Measurements from ENCODE around the gene ANO9. TPM values are rescaled to one million over a fixed set of nuclear protein-coding genes. Genes with fewer than 3 reads are reported as not detected.

ANO9 gene
- polyA plus RNA-seq, 1 donor, result 0.20 TPM

- no peak for DNase-seq (ENCODE audit: low read depth)
Observed at GRCh38 chr11:370070-370941, 71.5 kb downstream of the ANO9 start.

- DNase-seq (ENCODE audit: low read depth), result no peak
Observed at GRCh38 chr11:369336-370018, 72.3 kb downstream of the ANO9 start, which contains the start of gene B4GALNT4. TSS of gene B4GALNT4 (plus strand) at chr11:369499. CDS start at chr11:369804, 305 bp downstream.

GRCh38 chr11:368414-369335, 73.1 kb downstream of the ANO9 start:
- no peak for DNase-seq (ENCODE audit: low read depth)

GRCh38 chr11:367956-368413, 73.8 kb downstream of the ANO9 start:
- no peak for DNase-seq (ENCODE audit: low read depth)

Other genes starting within 250 kb of the ANO9 start
- 0.34 TPM for gene SCGB1C1, start 248.9 kb downstream of the ANO9 start, polyA plus RNA-seq (ENCODE audit: insufficient read length)
- gene BET1L, start 234.6 kb downstream of the ANO9 start, polyA plus RNA-seq (ENCODE audit: insufficient read length), result 28.1 TPM
- 60.2 TPM for gene RIC8A, start 234.3 kb downstream of the ANO9 start, polyA plus RNA-seq (ENCODE audit: insufficient read length)
- gene SIRT3, start 205.7 kb downstream of the ANO9 start, polyA plus RNA-seq (ENCODE audit: insufficient read length), result 24.4 TPM
- gene PSMD13, start 205.0 kb downstream of the ANO9 start, polyA plus RNA-seq (ENCODE audit: insufficient read length), result 90.1 TPM
- gene NLRP6, start 163.6 kb downstream of the ANO9 start, polyA plus RNA-seq (ENCODE audit: insufficient read length), result not detected
- gene PGGHG, start 152.9 kb downstream of the ANO9 start, polyA plus RNA-seq (ENCODE audit: insufficient read length), result 5.2 TPM
- gene IFITM5, start 142.5 kb downstream of the ANO9 start, polyA plus RNA-seq (ENCODE audit: insufficient read length), result not detected
- gene IFITM2, start 134.2 kb downstream of the ANO9 start, polyA plus RNA-seq (ENCODE audit: insufficient read length), result 47.5 TPM
- gene IFITM1, start 128.0 kb downstream of the ANO9 start, polyA plus RNA-seq (ENCODE audit: insufficient read length), result 12.2 TPM
- 250 TPM for gene IFITM3, start 121.2 kb downstream of the ANO9 start, polyA plus RNA-seq (ENCODE audit: insufficient read length)
- gene B4GALNT4, start 72.5 kb downstream of the ANO9 start, polyA plus RNA-seq (ENCODE audit: insufficient read length), result 11.4 TPM
- 0.16 TPM for gene PKP3, start 47.8 kb downstream of the ANO9 start, polyA plus RNA-seq (ENCODE audit: insufficient read length)
- 11.6 TPM for gene SIGIRR, start 27.0 kb downstream of the ANO9 start, polyA plus RNA-seq (ENCODE audit: insufficient read length)
- gene PTDSS2, start 8.3 kb upstream of the ANO9 start, polyA plus RNA-seq (ENCODE audit: insufficient read length), result 33.3 TPM
- gene RNH1, start 65.2 kb upstream of the ANO9 start, polyA plus RNA-seq (ENCODE audit: insufficient read length), result 85.0 TPM
- 120 TPM for gene HRAS, start 93.6 kb upstream of the ANO9 start, polyA plus RNA-seq (ENCODE audit: insufficient read length)
- gene LRRC56, start 95.5 kb upstream of the ANO9 start, polyA plus RNA-seq (ENCODE audit: insufficient read length), result 7.3 TPM
- gene LMNTD2, start 118.7 kb upstream of the ANO9 start, polyA plus RNA-seq (ENCODE audit: insufficient read length), result 0.52 TPM
- gene RASSF7, start 119.0 kb upstream of the ANO9 start, polyA plus RNA-seq (ENCODE audit: insufficient read length), result 1.8 TPM
- gene PHRF1, start 134.5 kb upstream of the ANO9 start, polyA plus RNA-seq (ENCODE audit: insufficient read length), result 18.4 TPM
- gene IRF7, start 173.9 kb upstream of the ANO9 start, polyA plus RNA-seq (ENCODE audit: insufficient read length), result 14.9 TPM
- gene CDHR5, start 182.9 kb upstream of the ANO9 start, polyA plus RNA-seq (ENCODE audit: insufficient read length), result 1.9 TPM
- 97.2 TPM for gene SCT, start 185.2 kb upstream of the ANO9 start, polyA plus RNA-seq (ENCODE audit: insufficient read length)
- gene DRD4, start 195.3 kb upstream of the ANO9 start, polyA plus RNA-seq (ENCODE audit: insufficient read length), result 1.1 TPM